ENCODE measurements around the gene CARNS1.

Gene CARNS1

GRCh38 chr11:67418476-67419281 lies 3.2 kb downstream of the CARNS1 start:
- no peak for DNase-seq (ENCODE audit: insufficient read length, low spot score)
- no peak for FAIRE-seq

DNA sequence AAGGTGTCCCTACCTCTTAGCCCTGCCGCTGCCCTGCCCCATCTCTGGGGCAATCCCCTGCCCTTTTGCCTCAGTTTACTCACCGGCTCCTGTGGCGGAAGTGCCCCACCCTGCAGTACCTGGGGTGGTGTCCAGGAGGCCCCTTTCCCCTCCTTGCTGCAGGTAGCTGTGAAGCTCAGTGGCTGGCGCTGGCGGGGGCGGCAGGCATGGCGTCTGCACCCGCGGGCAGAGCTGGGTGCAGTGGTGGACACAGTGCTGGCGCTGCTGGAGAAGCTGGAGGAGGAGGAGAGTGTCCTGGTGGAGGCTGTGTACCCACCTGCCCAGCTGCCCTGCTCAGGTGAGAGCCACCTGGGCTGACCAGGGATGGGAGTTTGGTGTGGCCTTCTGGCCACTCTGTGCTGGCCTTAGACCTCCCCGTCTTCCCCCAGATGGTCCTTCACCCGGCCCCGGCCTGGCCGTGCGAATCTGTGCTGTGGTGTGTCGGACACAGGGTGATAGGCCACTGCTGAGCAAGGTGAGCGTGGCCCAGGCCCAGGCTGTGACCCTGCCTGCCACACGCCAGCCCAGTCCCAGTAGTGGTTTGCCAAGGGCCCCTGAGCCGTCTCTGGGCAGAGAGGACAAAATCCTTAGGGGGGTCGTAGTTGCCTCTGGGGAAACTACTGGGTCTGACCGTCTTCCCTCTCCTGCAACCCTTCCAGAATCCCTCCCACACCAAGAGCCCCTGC lies 4.0 kb downstream of the CARNS1 start:
- TF ChIP-seq, protein P1, sequence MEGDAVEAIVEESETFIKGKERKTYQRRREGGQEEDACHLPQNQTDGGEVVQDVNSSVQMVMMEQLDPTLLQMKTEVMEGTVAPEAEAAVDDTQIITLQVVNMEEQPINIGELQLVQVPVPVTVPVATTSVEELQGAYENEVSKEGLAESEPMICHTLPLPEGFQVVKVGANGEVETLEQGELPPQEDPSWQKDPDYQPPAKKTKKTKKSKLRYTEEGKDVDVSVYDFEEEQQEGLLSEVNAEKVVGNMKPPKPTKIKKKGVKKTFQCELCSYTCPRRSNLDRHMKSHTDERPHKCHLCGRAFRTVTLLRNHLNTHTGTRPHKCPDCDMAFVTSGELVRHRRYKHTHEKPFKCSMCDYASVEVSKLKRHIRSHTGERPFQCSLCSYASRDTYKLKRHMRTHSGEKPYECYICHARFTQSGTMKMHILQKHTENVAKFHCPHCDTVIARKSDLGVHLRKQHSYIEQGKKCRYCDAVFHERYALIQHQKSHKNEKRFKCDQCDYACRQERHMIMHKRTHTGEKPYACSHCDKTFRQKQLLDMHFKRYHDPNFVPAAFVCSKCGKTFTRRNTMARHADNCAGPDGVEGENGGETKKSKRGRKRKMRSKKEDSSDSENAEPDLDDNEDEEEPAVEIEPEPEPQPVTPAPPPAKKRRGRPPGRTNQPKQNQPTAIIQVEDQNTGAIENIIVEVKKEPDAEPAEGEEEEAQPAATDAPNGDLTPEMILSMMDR (IDR thresholded peaks at IDR 0.05; ENCODE audit: insufficient read depth, missing control alignments): no peak
- FAIRE-seq: no peak
- no peak for DNase-seq (ENCODE audit: insufficient read length, low spot score)

More at GRCh38 chr11:67418476-67419281, 3.2 kb downstream of the CARNS1 start:
- TF ChIP-seq, protein P1 (IDR thresholded peaks at IDR 0.05; ENCODE audit: insufficient read depth, missing control alignments): no peak

- TF ChIP-seq, protein P1 (IDR thresholded peaks at IDR 0.05; ENCODE audit: insufficient read depth, missing control alignments): no peak
- FAIRE-seq (no peak), DNase-seq (ENCODE audit: insufficient read length, low spot score) (no peak)
These were observed 4.7 kb downstream of the CARNS1 start for GRCh38 chr11:67420147-67420645.

DNA sequence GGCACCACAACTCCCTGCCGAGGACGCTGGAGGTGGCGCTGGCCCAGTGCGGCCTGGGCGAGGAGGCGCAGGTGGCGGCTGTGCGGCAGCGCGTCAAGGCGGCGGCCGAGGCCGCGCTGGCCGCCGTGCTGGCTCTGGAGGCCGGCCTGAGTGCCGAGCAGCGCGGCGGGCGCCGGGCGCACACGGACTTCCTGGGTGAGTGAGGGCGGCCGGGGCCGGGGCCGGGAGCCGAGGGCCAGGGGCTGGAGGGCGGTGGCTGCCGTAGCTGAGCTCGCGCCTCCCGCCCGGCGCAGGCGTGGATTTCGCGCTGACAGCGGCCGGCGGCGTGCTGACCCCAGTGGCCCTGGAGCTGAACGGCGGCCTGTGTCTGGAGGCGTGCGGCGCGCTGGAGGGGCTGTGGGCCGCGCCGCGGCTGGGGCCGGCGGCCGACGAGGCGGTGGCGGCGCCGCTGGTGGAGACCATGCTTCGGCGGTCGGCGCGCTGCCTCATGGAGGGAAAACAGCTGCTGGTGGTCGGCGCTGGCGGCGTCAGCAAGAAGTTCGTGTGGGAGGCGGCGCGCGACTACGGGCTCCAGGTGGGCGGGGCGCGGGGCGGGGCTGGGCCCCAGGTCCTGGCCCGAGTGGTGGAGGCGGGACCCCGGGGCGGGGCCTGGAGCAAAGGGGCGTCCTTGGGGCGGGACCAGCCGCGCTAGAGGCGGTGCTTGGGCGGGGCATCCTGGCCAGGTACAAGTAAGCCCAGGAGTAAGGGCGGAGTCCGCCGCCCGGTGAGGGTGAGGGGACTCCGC lies 5.4 kb downstream of the CARNS1 start:
- TF ChIP-seq, protein P1 (IDR thresholded peaks at IDR 0.05; ENCODE audit: insufficient read depth, missing control alignments): no peak
- DNase-seq (ENCODE audit: insufficient read length, low spot score) (peak; percentile 100), FAIRE-seq (no peak)

- no peak for FAIRE-seq
- no peak for DNase-seq (ENCODE audit: insufficient read length, low spot score)
- TF ChIP-seq, protein P1 (IDR thresholded peaks at IDR 0.05; ENCODE audit: insufficient read depth, missing control alignments): no peak
These were observed 6.1 kb downstream of the CARNS1 start for GRCh38 chr11:67421430-67422031.

GRCh38 chr11:67422891-67423290 lies 7.4 kb downstream of the CARNS1 start:
- no peak for FAIRE-seq
- TF ChIP-seq, protein P1 (IDR thresholded peaks at IDR 0.05; ENCODE audit: insufficient read depth, missing control alignments): no peak
- DNase-seq (ENCODE audit: insufficient read length, low spot score): no peak
